Measurements from ENCODE around the gene SMARCA4.

GRCh38 chr19:11035441-11036377, 74.9 kb downstream of the SMARCA4 start:
- TF ChIP-seq CTCF (IDR thresholded peaks at IDR 0.05) (peak; percentile 85 to 92 (median 90)), POLR2A (IDR thresholded peaks at IDR 0.05) (no peak)

Measured in right lobe of liver (tissue), 4 donors.